HEK293 (cell line): Measurements from ENCODE around the gene FNIP1.

Experiments
- CTCF ChIA-PET: fragments of 350-600 bp; formaldehyde crosslinking; extraction: SDS; loops from one replicate; lab custom pipeline; 2021; ENCODE audit warnings: antibody characterized with exemption; lab: Yijun Ruan, JAX
- POLR2A ChIA-PET: fragments of 300-600 bp; formaldehyde crosslinking; extraction: SDS; loops from one replicate; lab custom pipeline; 2020; ENCODE audit warnings: antibody characterized with exemption, inconsistent platforms; lab: Yijun Ruan, JAX
- H3K27ac ChIP-seq: fragments of 200-500 bp; sonication (Bioruptor generic); 2 replicates; pipeline ENCODE4 v1.5.1; 2014; ENCODE audit warnings: low read depth, low read length, control low read depth, inconsistent platforms; ENCODE audit errors: extremely low read depth
- H3K36me3 ChIP-seq, 2 experiments: fragments of 200-500 bp in 1 of 2; sonication (Bioruptor generic) in 1 of 2; 1 replicate in 1 of 2; 2 replicates in 1 of 2; pipeline ENCODE4 v1.5.1; 2014 to 2017; ENCODE audit warnings: inconsistent platforms in 2 of 2, low read length in 2 of 2; ENCODE audit not compliant: control insufficient read depth in 2 of 2, insufficient read depth in 1 of 2
- H3K4me1 ChIP-seq: fragments of 200-500 bp; sonication (Bioruptor generic); 2 replicates; pipeline ENCODE4 v1.5.1; 2014; ENCODE audit warnings: mild to moderate bottlenecking, low read length, inconsistent platforms; ENCODE audit not compliant: control insufficient read depth, insufficient read depth
- H3K4me3 ChIP-seq: 2 replicates; pipeline ENCODE4 v1.5.1; 2011; ENCODE audit warnings: low read depth, mild to moderate bottlenecking, control low read depth, low read length, moderate library complexity
- H3K9me3 ChIP-seq: fragments of 200-500 bp; sonication (Bioruptor generic); 2 replicates; pipeline ENCODE4 v1.5.1; 2014; ENCODE audit warnings: low read depth, low read length, inconsistent platforms; ENCODE audit not compliant: control insufficient read depth, insufficient read depth
- EGR2 ChIP-seq: fragments of 450-650 bp; formaldehyde crosslinking; IDR thresholded peaks from 2 replicates; pipeline ENCODE4 v1.5.1; 2016; ENCODE audit warnings: low read depth, missing biosample characterization, missing genetic modification characterization
- ZBTB8A ChIP-seq: fragments of 450-650 bp; formaldehyde crosslinking; IDR thresholded peaks from 2 replicates; pipeline ENCODE4 v1.5.1; 2016; ENCODE audit warnings: missing biosample characterization, missing genetic modification characterization
- ZEB2 ChIP-seq: fragments of 450-650 bp; formaldehyde crosslinking; IDR thresholded peaks from 2 replicates; pipeline ENCODE4 v1.5.1; 2016; ENCODE audit warnings: missing biosample characterization, missing genetic modification characterization
- ZNF660 ChIP-seq: fragments of 450-650 bp; IDR thresholded peaks from 2 replicates; pipeline ENCODE4 v1.5.1; 2018; ENCODE audit warnings: missing biosample characterization, mild to moderate bottlenecking, missing genetic modification characterization
- ZNF670 ChIP-seq: fragments of 450-650 bp; formaldehyde crosslinking; IDR thresholded peaks from 2 replicates; pipeline ENCODE4 v1.5.1; 2016; ENCODE audit warnings: missing biosample characterization, missing genetic modification characterization, low read depth
- ZNF837 ChIP-seq: fragments of 450-650 bp; formaldehyde crosslinking; IDR thresholded peaks from 2 replicates; pipeline ENCODE4 v1.5.1; 2016; ENCODE audit warnings: missing biosample characterization, missing genetic modification characterization
- TF ChIP-seq, protein P1 (sequence below): fragments of 450-650 bp; formaldehyde crosslinking; IDR thresholded peaks from 2 replicates; pipeline ENCODE4 v1.5.1; 2016; ENCODE audit warnings: missing biosample characterization, missing genetic modification characterization
- TF ChIP-seq, protein P2 (sequence below): fragments of 450-650 bp; formaldehyde crosslinking; conservative IDR thresholded peaks from 2 replicates; pipeline ENCODE4 v1.5.1; 2016; ENCODE audit warnings: low read depth, missing biosample characterization, missing genetic modification characterization
- TF ChIP-seq, protein P3 (sequence below): fragments of 450-650 bp; formaldehyde crosslinking; IDR thresholded peaks from 2 replicates; pipeline ENCODE4 v1.5.1; 2016; ENCODE audit warnings: missing biosample characterization, missing genetic modification characterization, borderline replicate concordance

FNIP1 gene

DNA sequence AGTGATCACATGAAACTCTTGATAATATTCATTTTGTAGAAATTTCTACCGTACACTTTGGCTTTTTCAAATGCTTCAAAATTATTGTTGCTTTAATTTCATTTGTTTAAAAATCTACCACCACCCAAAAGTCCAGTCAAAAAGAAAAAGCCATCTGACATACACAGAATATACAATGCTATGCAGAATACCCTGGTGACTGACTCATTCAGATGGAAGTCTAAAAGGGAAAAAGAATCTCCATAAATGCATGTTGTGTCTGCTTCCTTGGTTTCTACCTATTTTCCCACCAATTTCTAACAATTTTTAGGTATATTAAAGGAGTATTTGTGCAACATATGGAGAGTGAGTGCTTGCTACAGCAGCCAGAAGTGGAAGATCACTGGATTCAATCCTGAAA is 152.4 kb downstream of the FNIP1 start:
- Histone ChIP-seq H3K27ac (no peak overlapping the region), H3K36me3 (peaks cover 10 to 38% of the 10 kb centered on the region in 2 experiments), H3K4me3 (no peak overlapping the region), H3K9me3 (no peaks in the 10 kb centered on the region), H3K4me1 (no peaks in the 10 kb centered on the region)
- CTCF ChIA-PET, result interaction anchor here (1.0 kb wide), 1 partner anchor 55 kb away, joined by 3 read pairs; no protein-coding TSS in a partner anchor
- TF ChIP-seq EGR2 (tag by site-specific recombination) (no peak), ZNF837 (tag by site-specific recombination) (no peak), ZBTB8A (tag by site-specific recombination) (no peak), ZEB2 (no peak), ZNF670 (tag by site-specific recombination) (no peak)
- TF ChIP-seq, protein P1, sequence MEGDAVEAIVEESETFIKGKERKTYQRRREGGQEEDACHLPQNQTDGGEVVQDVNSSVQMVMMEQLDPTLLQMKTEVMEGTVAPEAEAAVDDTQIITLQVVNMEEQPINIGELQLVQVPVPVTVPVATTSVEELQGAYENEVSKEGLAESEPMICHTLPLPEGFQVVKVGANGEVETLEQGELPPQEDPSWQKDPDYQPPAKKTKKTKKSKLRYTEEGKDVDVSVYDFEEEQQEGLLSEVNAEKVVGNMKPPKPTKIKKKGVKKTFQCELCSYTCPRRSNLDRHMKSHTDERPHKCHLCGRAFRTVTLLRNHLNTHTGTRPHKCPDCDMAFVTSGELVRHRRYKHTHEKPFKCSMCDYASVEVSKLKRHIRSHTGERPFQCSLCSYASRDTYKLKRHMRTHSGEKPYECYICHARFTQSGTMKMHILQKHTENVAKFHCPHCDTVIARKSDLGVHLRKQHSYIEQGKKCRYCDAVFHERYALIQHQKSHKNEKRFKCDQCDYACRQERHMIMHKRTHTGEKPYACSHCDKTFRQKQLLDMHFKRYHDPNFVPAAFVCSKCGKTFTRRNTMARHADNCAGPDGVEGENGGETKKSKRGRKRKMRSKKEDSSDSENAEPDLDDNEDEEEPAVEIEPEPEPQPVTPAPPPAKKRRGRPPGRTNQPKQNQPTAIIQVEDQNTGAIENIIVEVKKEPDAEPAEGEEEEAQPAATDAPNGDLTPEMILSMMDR (tag by site-specific recombination), result no peak
- TF ChIP-seq, protein P2, sequence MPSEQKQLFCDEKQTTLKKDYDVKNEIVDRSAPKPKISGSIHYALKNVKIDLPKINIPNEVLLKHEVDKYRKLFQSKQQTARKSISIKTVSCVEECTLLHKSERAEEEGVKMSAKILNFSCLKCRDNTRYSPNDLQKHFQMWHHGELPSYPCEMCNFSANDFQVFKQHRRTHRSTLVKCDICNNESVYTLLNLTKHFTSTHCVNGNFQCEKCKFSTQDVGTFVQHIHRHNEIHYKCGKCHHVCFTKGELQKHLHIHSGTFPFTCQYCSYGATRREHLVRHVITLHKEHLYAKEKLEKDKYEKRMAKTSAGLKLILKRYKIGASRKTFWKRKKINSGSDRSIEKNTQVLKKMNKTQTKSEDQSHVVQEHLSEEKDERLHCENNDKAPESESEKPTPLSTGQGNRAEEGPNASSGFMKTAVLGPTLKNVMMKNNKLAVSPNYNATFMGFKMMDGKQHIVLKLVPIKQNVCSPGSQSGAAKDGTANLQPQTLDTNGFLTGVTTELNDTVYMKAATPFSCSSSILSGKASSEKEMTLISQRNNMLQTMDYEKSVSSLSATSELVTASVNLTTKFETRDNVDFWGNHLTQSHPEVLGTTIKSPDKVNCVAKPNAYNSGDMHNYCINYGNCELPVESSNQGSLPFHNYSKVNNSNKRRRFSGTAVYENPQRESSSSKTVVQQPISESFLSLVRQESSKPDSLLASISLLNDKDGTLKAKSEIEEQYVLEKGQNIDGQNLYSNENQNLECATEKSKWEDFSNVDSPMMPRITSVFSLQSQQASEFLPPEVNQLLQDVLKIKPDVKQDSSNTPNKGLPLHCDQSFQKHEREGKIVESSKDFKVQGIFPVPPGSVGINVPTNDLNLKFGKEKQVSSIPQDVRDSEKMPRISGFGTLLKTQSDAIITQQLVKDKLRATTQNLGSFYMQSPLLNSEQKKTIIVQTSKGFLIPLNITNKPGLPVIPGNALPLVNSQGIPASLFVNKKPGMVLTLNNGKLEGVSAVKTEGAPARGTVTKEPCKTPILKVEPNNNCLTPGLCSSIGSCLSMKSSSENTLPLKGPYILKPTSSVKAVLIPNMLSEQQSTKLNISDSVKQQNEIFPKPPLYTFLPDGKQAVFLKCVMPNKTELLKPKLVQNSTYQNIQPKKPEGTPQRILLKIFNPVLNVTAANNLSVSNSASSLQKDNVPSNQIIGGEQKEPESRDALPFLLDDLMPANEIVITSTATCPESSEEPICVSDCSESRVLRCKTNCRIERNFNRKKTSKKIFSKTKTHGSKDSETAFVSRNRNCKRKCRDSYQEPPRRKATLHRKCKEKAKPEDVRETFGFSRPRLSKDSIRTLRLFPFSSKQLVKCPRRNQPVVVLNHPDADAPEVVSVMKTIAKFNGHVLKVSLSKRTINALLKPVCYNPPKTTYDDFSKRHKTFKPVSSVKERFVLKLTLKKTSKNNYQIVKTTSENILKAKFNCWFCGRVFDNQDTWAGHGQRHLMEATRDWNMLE (tag by site-specific recombination), result no peak
- POLR2A ChIA-PET, result no interaction called here

DNA sequence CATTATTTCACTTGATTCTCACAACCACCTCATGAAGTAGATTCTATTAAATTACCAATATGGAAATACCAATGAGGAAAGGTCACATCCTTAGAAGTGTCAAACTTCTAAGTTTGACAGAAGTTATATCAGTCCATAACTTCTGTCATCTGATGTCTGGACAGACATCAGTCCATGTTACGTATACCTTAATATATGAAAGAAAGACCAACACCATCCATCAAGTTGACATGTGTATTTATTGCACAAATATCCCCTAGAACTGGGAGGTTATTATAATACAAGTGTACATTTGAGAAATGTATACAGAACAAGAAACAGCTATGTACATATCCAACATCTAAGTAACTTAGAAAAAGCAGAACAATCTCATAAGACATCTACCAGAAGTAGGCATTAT is 155.3 kb downstream of the FNIP1 start:
- CTCF ChIA-PET, result no interaction called here

More for the DNA sequence above, 155.3 kb downstream of the FNIP1 start:
- TF ChIP-seq, protein P3, sequence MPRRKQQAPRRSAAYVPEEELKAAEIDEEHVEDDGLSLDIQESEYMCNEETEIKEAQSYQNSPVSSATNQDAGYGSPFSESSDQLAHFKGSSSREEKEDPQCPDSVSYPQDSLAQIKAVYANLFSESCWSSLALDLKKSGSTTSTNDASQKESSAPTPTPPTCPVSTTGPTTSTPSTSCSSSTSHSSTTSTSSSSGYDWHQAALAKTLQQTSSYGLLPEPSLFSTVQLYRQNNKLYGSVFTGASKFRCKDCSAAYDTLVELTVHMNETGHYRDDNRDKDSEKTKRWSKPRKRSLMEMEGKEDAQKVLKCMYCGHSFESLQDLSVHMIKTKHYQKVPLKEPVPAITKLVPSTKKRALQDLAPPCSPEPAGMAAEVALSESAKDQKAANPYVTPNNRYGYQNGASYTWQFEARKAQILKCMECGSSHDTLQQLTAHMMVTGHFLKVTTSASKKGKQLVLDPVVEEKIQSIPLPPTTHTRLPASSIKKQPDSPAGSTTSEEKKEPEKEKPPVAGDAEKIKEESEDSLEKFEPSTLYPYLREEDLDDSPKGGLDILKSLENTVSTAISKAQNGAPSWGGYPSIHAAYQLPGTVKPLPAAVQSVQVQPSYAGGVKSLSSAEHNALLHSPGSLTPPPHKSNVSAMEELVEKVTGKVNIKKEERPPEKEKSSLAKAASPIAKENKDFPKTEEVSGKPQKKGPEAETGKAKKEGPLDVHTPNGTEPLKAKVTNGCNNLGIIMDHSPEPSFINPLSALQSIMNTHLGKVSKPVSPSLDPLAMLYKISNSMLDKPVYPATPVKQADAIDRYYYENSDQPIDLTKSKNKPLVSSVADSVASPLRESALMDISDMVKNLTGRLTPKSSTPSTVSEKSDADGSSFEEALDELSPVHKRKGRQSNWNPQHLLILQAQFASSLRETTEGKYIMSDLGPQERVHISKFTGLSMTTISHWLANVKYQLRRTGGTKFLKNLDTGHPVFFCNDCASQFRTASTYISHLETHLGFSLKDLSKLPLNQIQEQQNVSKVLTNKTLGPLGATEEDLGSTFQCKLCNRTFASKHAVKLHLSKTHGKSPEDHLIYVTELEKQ (tag by site-specific recombination), result no peak
- no peak for TF ChIP-seq ZNF660 (tag by site-specific recombination)
- POLR2A ChIA-PET, result no interaction called here
- no peak overlapping the region for H3K4me3 ChIP-seq
- no peaks in the 10 kb centered on the region for H3K4me1 ChIP-seq
- no peak overlapping the region for H3K27ac ChIP-seq
- H3K9me3 ChIP-seq, result no peaks in the 10 kb centered on the region
- H3K36me3 ChIP-seq, result peaks cover 10 to 25% of the 10 kb centered on the region in 2 experiments; a peak in 2 of 3 replicates
